HG02884 (cell line): Measurements from ENCODE around the gene FBXO40.

Experiments used
- ATAC-seq: cut with Tn5 transposase; IDR thresholded peaks from one replicate; pipeline ENCODE4 v1.9.1; 2021; ENCODE audit warnings: mild to moderate bottlenecking, moderate library complexity; ENCODE audit not compliant: unreplicated experiment

Gene FBXO40

GRCh38 chr3:121661376-121661775 lies 68.2 kb downstream of the FBXO40 start:
- ATAC-seq, result no peak

GRCh38 chr3:121662742-121663141 lies 69.6 kb downstream of the FBXO40 start:
- no peak for ATAC-seq

DNA sequence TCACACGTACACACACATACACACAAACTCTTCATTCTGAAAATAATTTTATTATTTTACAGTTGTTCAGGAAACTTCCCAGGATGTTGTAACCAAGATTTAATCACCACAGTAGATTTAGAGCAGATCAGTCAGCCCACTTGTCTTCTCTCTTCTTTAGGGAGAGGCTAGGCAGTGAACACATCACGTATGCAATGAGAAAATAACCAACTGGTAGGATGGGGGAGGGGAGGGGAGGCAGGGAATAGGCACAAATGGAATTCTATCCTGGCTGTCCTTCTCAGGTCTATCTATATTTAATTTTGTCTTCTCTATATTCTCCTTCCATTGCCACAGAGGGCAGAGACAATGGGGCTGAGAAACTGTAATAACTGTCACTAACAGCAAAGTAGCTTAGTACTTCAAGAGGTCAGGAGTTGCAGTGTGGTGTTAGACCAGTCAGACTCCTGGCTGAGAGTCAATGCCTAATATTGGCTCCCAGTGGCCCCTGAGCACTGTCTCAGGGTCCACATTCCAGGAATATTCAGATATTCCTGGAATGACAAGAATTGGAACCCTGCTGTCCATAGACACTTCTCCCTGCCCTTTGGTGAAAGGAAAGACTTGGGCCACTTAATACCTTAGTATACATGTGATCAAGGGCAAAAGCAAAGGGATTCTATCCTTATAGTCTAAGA lies 70.1 kb downstream of the FBXO40 start:
- no peak for ATAC-seq

GRCh38 chr3:121665488-121665887 lies 72.3 kb downstream of the FBXO40 start:
- no peak for ATAC-seq

GRCh38 chr3:121667333-121667732 lies 74.2 kb downstream of the FBXO40 start:
- ATAC-seq, result no peak

- no peak for ATAC-seq
Observed at GRCh38 chr3:121670676-121671075, 77.5 kb downstream of the FBXO40 start.

- ATAC-seq, result no peak
Observed at GRCh38 chr3:121677141-121677540, 84.0 kb downstream of the FBXO40 start.
